Aorta (tissue), 5 donors: ENCODE measurements around the gene S100A7A. TPM values are rescaled to one million over a fixed set of nuclear protein-coding genes. Genes with fewer than 3 reads are reported as not detected.

Experiments
- ATAC-seq: fragments of 200-7000 bp; cut with Tn5 transposase; one replicate; pipeline ENCODE4 v1.9.1; 2022; ENCODE audit warnings: moderate library complexity; ENCODE audit not compliant: low FRiP score
- DNase-seq, 2 donors: peaks; one replicate each; pipeline ENCODE4 v3.0.0-alpha.2; 2020
- H3K27ac ChIP-seq, 2 donors: one replicate each; pipeline ENCODE4 v1.5.1; 2013; ENCODE audit warnings: low read length in 2 of 2, mild to moderate bottlenecking in 2 of 2, moderate library complexity in 2 of 2, control low read depth in 1 of 2, inconsistent platforms in 1 of 2, low read depth in 1 of 2
- H3K27me3 ChIP-seq, 2 donors: one replicate each; pipeline ENCODE4 v1.6.1; 2013; ENCODE audit warnings: control low read depth in 1 of 2, low read length in 1 of 2, mild to moderate bottlenecking in 1 of 2, moderate library complexity in 1 of 2; ENCODE audit not compliant: insufficient read depth in 2 of 2, control insufficient read depth in 1 of 2
- H3K36me3 ChIP-seq, 2 donors: one replicate each; pipeline ENCODE4 v1.6.1; 2013; ENCODE audit warnings: control low read depth in 1 of 2, low read length in 1 of 2, mild to moderate bottlenecking in 1 of 2; ENCODE audit not compliant: insufficient read depth in 2 of 2, control insufficient read depth in 1 of 2
- H3K4me1 ChIP-seq, 2 donors: one replicate each; pipeline ENCODE4 v1.6.1; 2013; ENCODE audit warnings: low read length in 2 of 2, control low read depth in 1 of 2, mild to moderate bottlenecking in 1 of 2, moderate library complexity in 1 of 2; ENCODE audit not compliant: insufficient read depth in 2 of 2, control insufficient read depth in 1 of 2
- H3K4me3 ChIP-seq, 2 donors: one replicate each; pipeline ENCODE4 v1.5.1; 2013; ENCODE audit warnings: low read length in 2 of 2, control low read depth in 1 of 2, mild to moderate bottlenecking in 1 of 2
- H3K9me3 ChIP-seq: one replicate; pipeline ENCODE4 v1.6.1; 2013; ENCODE audit warnings: mild to moderate bottlenecking, low read length; ENCODE audit not compliant: control insufficient read depth
- WGBS, 2 donors: extraction: QIAGEN DNeasy Blood & Tissue Kit; methylation state at CpG; one replicate each; pipeline ENCODE4 v1.1.7; 2013; 5-methylcytosine and 5-hydroxymethylcytosine counted together
- intact Hi-C, 2 donors: fragments of 100-400 bp; cut with DNase I; formaldehyde crosslinking; loops; one replicate each; pipeline versions ENCODE4 v1.14.2 to v1.15.0; 2022
- polyA plus RNA-seq, 2 donors: library from polyadenylated mRNA; stranded (reverse); fragments of 200-250 nt; gene quantifications; one replicate each; pipeline ENCODE4 v1.2.3, GENCODE V29; 2013
- total RNA-seq, 2 donors: library from RNA; stranded (reverse); fragmentation: NEBNext Ultra II Directional; extraction: Animal tissue kit (Norgen Biotek cat#: 25700); gene quantifications; one replicate each; pipeline ENCODE4 v1.2.1, GENCODE V29; 2021
- donor health status: healthy with polysubstance abuse.
- donor health status: Bipolar disorder and iron deficiency.
- donor health status: DM: no; HTN: no; CAD: no.
- donor health status: DM: no; HTN: no; CAD: no.
- donor health status: DM: yes; HTN: yes; CAD: no.

The S100A7A gene
- total and polyA plus RNA-seq, 4 donors: not detected

DNA sequence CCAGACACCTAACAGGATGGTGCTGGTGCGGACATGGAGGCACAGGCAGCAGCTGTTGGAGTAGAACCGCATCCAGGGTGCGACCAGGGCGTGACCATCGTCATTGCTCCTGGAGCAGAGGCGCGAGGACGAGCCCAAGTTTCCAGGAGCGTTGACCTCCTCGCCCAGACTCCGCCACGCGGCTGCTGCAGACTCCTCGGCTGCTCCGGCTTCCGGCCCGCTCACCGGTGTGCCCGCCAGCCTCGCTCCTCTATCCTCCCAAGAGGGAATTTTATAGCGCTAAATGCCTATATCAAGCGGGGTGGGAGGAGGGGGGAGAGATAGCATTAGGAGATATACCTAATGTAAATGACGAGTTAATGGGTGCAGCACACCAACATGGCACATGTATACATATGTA, 35.6 kb upstream of the S100A7A start:
- 89 to 92% methylated on average over 23 of the region's 23 CpGs for WGBS, 2 donors
- intact Hi-C loops: no loop called here
- peaks cover 1% of the 10 kb centered on the region for H3K9me3 ChIP-seq
- H3K4me3 ChIP-seq: no peak overlapping the region
- H3K4me1 ChIP-seq: no peaks in the 10 kb centered on the region
- DNase-seq: no peak
- no peaks in the 10 kb centered on the region for H3K27me3 ChIP-seq
- H3K36me3 ChIP-seq: no peaks in the 10 kb centered on the region
- H3K27ac ChIP-seq: no peak overlapping the region
- no peak for ATAC-seq

DNA sequence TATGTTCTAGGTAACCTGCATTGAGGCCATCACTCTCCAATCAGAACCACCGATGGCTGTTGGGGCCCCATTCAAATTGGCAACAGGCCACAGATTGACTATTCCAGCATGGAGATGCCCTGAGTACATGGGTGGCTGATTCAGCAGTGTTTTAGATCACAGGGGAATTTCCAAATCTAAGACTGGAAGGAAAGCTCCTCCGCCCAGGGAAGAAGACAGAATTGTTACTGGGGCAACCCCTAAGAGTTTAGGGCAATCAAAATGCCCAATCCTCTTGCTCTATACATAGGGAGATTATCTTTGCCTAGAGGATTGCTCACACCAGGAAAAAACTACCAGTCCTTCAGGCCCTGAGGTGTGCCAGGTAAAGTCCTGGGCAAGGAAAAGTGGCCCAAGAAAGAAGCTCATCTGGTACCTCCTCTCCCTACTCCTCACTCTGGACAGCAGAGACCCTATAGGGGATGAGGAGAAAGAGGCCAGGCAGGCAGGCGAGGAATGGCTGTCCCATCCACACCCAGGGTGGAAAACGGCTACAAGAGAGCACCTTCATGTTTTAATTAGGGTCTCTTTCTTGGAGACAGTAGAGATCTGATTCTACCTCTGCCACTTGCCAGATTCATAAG, 31.3 kb upstream of the S100A7A start:
- H3K36me3 ChIP-seq: no peaks in the 10 kb centered on the region
- H3K4me1 ChIP-seq: no peaks in the 10 kb centered on the region
- H3K4me3 ChIP-seq: no peak overlapping the region
- DNase-seq (no peak), ATAC-seq (no peak)
- intact Hi-C loops: no loop called here
- H3K27ac ChIP-seq: no peak overlapping the region
- whole genome bisulfite sequencing, 2 donors: 75 to 77% methylated on average over 4 of the region's 4 CpGs
- peaks cover 1% of the 10 kb centered on the region for H3K9me3 ChIP-seq
- H3K27me3 ChIP-seq: no peaks in the 10 kb centered on the region

DNA sequence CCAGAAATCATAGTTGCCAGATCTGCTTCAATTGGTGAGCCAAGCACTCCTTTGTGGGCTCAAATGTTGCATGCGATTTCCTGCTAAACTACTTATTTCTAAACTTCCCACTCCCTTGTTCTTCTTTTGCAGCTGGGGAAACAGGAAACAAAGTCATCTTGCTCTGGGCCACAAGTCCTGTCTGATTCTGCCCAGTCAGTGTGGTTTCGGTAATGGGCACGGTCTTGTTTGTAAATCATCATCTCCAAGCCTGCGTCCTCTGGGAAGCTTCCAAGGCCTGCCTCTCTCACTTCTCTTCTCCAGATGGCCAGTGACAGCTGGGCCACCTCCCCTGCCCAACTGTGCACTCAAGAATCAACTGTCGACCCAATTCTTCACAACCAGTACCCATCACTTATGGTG, 29.8 kb upstream of the S100A7A start:
- no peaks in the 10 kb centered on the region for H3K36me3 ChIP-seq
- intact Hi-C loops: no loop called here

DNA sequence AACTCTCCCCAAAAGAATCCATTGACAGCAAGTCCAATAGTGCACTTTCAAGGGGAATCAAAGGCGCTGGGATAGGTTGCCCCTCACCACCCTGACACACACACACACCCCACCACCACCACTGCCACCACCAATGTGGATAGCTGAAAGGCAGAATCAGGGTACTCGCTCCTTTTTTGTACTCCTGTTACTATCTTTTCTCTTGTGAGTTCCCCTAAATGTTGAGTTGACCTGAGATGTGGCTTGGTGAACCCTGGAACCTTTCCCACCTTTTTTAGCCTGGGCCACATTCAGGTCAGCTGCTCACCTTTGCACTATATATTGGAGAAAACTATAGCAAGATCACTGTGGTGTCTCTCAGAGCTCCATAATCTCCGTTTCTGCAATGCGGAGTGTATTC, 29.3 kb upstream of the S100A7A start:
- 89 to 96% methylated on average over 4 of the region's 4 CpGs for WGBS, 2 donors
- Histone ChIP-seq H3K27ac (no peak overlapping the region), H3K9me3 (no peaks in the 10 kb centered on the region), H3K4me3 (no peak overlapping the region), H3K27me3 (no peaks in the 10 kb centered on the region), H3K36me3 (no peaks in the 10 kb centered on the region), H3K4me1 (no peaks in the 10 kb centered on the region)
- intact Hi-C loops: no loop called here
- DNase-seq (no peak), ATAC-seq (no peak)

More for the DNA sequence above, 29.8 kb upstream of the S100A7A start:
- H3K27me3 ChIP-seq: no peaks in the 10 kb centered on the region
- no peaks in the 10 kb centered on the region for H3K9me3 ChIP-seq
- no peaks in the 10 kb centered on the region for H3K4me1 ChIP-seq
- H3K27ac ChIP-seq: no peak overlapping the region
- whole genome bisulfite sequencing, 2 donors: 80 to 86% methylated on average over 5 of the region's 5 CpGs
- ATAC-seq (no peak), DNase-seq (peak in 1 of 2 donors; percentile 81)
- no peak overlapping the region for H3K4me3 ChIP-seq

DNA sequence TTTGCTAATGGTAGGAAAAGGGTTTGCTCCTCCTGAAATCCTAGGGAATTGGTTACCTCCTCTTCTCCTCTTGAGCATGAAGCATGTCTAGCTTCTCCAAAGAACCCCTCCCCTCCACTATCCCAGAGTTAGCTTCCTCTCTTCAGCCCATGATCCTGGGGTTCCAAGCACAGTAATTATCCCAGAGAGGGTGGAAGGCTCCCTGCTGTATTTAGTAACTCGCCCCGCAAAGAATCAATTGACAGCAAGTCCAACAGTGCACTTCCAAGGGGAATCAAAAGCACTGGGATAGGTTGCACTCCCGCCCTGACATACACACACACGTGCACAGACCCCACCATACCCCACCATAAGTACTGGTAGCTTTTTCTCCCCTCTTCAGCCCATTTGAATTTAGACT, 28.5 kb upstream of the S100A7A start:
- no peaks in the 10 kb centered on the region for H3K9me3 ChIP-seq
- no peaks in the 10 kb centered on the region for H3K27me3 ChIP-seq
- no peak overlapping the region for H3K4me3 ChIP-seq
- no peak overlapping the region for H3K27ac ChIP-seq
- intact Hi-C loops: no loop called here
- no peaks in the 10 kb centered on the region for H3K36me3 ChIP-seq
- DNase-seq (no peak), ATAC-seq (no peak)
- 83 to 94% methylated on average over 4 of the region's 4 CpGs for WGBS, 2 donors
- no peaks in the 10 kb centered on the region for H3K4me1 ChIP-seq

DNA sequence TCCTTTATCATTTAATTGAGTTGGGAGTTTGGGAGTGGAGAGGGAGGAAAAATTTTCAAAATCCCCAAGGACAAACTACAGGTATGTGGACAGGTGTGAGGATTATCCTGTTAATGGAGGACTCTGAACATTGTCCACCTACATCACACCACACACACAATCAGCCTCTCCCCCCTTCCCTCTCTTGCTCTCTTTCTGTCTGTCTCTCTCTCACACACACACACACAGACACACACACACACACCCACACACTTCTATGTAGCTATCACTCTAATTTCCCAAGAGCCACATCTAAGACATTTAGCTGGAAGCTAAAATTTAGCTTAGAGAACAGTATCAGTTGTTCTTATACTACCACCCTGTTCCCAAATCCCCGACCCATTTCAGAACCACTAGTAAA, 26.9 kb upstream of the S100A7A start:
- no peak overlapping the region for H3K27ac ChIP-seq
- no peaks in the 10 kb centered on the region for H3K4me1 ChIP-seq
- H3K27me3 ChIP-seq: no peaks in the 10 kb centered on the region
- WGBS, 2 donors: 85 to 89% methylated on average over 1 of the region's 1 CpG
- no peak for DNase-seq
- no peaks in the 10 kb centered on the region for H3K36me3 ChIP-seq
- H3K4me3 ChIP-seq: no peak overlapping the region
- intact Hi-C loops: no loop called here
- no peak for ATAC-seq
- no peaks in the 10 kb centered on the region for H3K9me3 ChIP-seq

DNA sequence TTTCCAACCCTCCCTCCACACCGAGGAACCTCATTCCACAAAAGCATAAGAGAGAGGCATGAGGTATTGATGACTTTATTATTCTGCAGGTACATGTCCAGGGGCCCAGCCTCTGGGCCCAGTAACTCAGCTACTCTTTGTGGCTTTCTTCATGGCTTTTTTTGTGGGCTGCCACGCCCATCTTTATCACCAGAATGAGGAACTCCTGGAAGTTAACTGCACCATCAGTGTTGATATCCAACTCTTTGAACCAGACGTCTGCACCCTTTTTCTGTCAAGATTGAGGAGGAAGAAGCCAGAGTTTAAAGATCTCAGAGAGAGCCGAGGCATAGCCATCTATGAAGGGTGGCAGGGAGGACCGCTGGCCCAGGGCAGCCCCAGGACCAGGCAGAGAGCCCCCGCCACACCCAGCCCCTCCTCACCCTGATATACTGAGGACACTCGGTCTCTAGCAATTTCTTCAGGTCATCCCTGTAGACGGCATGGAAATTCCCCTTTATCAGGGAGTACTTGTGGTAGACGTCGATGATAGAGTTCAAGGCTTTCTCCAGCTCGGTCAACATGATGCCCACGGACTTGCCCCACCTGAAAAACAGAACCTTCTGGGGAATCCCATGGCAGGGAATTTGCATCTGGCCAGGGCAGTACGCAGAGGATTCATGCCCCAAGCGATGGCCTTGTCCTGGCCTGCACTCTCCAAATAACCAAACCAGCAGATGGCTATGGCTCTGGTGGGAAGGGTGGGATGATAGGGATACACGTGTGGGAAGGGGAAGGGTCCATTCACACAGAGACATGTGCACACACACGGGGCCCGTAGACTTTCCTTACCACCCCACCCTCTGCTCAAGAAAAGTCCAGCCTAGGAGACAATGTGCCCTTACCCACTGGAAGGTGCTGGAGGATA, 26.1 kb upstream of the S100A7A start:
- Histone ChIP-seq H3K9me3 (no peaks in the 10 kb centered on the region), H3K4me1 (no peaks in the 10 kb centered on the region), H3K27ac (no peak overlapping the region), H3K36me3 (no peaks in the 10 kb centered on the region), H3K27me3 (no peaks in the 10 kb centered on the region), H3K4me3 (no peak overlapping the region)
- intact Hi-C loops: no loop called here
- DNase-seq (no peak), ATAC-seq (no peak)
- WGBS, 2 donors: 77 to 81% methylated on average over 17 of the region's 17 CpGs

DNA sequence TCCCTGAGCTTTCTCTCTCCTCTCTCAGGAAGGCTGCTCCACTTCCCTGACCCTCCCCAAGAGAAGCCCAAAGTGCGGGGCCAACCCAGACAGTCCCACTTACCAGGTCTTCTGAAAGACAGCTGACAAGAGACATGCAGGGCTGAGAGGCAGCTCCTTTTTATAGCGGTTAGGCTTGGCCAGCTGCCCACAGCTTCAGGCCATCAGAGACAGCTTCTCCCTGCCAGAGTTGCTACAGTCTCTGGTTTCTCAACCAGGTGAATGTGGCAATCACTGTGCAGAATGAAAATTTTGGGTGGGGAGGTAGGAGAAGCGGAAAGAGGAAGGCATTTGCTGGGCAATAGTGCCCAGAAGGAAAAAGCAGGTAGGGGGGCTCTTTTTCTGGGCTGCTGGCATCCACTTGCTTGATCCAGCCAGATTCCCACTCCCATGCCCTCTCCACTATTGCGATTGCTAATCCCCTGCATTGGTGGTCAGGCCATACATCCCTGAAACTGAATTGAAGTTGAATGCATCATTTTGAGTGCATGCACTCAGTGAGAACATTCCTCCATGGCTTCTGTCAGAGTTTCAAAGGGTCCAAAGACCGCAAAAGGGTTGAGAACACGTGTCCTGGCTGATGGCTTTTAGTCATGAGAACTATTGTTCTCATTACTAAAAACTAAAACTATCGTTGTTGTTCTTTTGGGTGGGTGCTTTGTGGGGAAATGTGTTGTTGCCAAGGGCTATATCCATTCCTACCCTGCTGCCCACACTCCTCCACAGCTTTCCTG, 25.2 kb upstream of the S100A7A start, which contains the start of gene S100A8:
S100A8 (minus strand) TSS at position 136 of the 773 bp plus-strand sequence. CDS start 538 bp downstream, outside the sequence.
- intact Hi-C loops: no loop called here
- H3K4me1 ChIP-seq: no peaks in the 10 kb centered on the region
- no peaks in the 10 kb centered on the region for H3K9me3 ChIP-seq
- H3K36me3 ChIP-seq: no peaks in the 10 kb centered on the region
- no peaks in the 10 kb centered on the region for H3K27me3 ChIP-seq
- no peak within 1 kb of the TSS for H3K4me3 ChIP-seq
- H3K27ac ChIP-seq: no peak within 1 kb of the TSS
- DNase-seq (peak in 1 of 2 donors; percentile 69), ATAC-seq (peak; percentile 28)
- 76 to 85% methylated on average over 7 of the region's 7 CpGs for WGBS, 2 donors
